ENCODE measurements around the gene FLNA. TPM values are rescaled to one million over a fixed set of nuclear protein-coding genes. Genes with fewer than 3 reads are reported as not detected.
"Not testable (repeated sequence)": the region's sequence is repeated elsewhere in the genome, so short reads cannot be mapped to it uniquely, and the experiment has no call there.

The FLNA gene
- total RNA-seq, 2 donors from 2014 or later, result 574 to 727 TPM

DNA sequence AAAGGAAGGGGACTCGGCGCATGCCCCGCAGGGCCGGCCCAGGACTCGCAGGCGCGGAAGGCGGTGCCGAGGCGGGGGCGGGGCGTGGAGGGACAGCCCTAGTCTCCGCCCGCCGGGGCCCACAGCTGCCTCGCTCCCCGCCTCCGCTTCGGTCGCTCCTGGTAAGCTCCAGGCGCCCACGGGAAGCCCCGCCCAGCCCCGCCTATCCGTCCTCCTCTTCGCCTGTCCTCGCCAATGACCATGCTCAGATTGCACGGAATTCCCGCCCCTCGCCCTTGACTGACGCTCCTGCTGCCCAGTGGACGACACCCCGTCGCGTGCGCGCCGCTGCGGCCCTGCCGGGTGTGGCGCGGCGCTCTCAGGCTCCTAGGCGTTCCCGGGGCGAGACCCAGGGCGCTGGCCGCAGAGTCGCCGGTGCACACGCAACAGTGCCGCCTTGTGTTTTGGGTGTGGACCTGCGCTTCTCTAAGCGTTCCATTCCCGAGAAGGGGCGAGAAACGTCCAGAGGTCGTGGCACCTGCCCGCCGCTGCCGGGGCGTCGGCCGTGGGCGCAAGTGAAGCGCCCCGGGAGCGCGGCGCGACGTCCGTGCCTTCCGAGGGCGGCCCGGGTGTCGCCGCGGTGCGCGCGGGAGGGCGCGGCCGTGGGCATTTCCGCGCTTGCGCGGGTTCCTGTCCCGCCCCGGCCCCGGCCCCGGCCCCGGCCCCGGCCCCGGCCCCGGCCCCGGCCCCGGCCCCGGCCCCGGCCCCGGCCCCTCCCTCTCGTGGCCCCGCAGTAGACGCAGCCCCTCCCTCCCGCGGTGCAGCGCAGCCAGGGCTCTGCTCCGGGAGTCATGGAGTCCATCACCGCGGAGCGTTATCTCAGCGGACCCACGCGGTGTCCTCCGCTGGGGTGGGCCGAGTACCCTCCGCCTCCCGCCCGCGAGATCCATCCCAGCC lies 15.6 kb upstream of the FLNA start:
- not testable (repeated sequence) for H3K9me3 Mint-ChIP-seq; H3K4me3 Mint-ChIP-seq; H3K27me3 Mint-ChIP-seq; H3K27ac Mint-ChIP-seq; H3K4me1 Mint-ChIP-seq (ENCODE audit: low read depth in 2 of 2); H3K36me3 Mint-ChIP-seq; DNase-seq (ENCODE audit: low spot score)
- peak; percentile 85 to 88 for ATAC-seq

DNA sequence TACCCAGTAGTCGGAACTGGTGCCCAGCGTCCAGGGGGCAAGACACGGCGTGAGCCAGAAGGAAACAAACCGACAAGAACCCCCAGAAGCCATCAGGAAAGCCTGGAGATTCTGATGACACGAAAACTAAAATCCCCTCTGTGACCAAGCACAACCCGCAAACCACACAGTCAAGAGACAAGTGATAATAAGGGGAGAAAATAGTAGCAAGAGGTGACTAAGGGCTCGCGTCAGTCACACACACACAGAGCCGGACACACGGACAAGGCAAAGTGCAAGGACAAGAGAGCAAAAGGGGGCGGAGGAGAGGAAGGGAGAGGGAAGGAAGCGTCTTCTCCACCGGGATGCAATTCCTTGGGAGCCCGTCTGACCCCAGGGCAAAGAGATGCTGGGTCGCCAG lies 14.2 kb upstream of the FLNA start:
- not testable (repeated sequence) for DNase-seq (ENCODE audit: low spot score); H3K27me3 Mint-ChIP-seq; H3K4me1 Mint-ChIP-seq (ENCODE audit: low read depth in 2 of 2); H3K36me3 Mint-ChIP-seq; H3K4me3 Mint-ChIP-seq; H3K9me3 Mint-ChIP-seq; H3K27ac Mint-ChIP-seq
- peak; percentile 53 to 66 for ATAC-seq

DNA sequence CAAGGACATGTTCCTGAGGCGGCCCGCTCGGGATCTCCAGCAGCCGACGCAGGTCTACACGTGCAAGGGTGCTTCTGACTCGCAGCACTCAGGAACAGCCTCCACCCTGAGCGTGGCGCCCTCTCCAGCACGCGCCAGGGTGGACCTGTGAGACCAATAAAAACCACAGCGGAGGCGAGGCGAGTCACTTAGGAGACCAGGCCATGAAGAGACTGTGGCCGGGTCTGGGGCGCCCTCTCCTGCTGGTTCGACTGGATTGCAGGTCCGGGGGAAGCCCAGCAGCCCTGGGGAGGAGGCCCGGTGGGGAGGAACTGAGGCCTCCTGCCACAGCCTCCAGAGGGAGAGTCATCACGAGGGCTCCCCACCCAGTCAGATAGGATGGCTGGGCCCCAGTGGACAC lies 13.7 kb upstream of the FLNA start:
- DNase-seq (ENCODE audit: low spot score); H3K27me3 Mint-ChIP-seq; H3K9me3 Mint-ChIP-seq; H3K36me3 Mint-ChIP-seq; H3K4me3 Mint-ChIP-seq; H3K27ac Mint-ChIP-seq: not testable (repeated sequence)
- ATAC-seq, result peak; percentile 64 to 71
- H3K4me1 Mint-ChIP-seq (ENCODE audit: low read depth in 2 of 2), result peaks cover 0 to 10% of the 10 kb centered on the region in 2 donors

DNA sequence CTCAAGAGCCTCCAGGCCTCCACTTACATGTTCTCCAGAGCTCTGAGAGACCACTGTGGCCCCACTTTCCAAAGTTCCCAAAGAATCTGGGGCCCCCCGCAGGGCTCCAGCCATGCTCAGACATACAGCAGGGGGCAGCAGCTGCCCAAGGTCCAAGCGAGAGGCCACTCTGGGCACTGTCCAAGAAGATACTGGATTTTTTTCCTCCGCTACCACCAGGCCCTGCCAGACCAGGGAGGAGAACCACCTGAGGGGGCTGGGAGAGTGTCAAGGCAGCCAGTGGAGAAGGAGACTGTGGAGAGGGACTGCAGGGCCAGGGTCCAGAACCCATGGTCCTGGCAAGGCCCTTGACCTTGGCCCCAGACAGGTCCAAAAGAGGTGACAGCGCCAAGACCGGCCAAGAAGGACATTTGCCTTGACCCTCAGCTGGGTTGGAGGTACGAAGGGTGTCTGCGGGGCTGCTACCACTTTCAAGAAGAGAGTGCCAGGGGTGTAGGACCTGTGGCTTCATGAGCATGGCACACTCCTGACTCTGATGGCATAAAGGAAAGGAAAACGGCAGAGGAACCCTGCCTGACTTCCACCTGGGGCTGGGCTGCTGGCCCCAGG lies 10.0 kb upstream of the FLNA start:
- Mint-ChIP-seq H3K4me1 (ENCODE audit: low read depth in 2 of 2) (peaks cover 5 to 24% of the 10 kb centered on the region in 2 donors), H3K4me3 (no peak overlapping the region), H3K36me3 (no peaks in the 10 kb centered on the region), H3K27ac (no peak overlapping the region), H3K27me3 (no peaks in the 10 kb centered on the region), H3K9me3 (no peaks in the 10 kb centered on the region)
- DNase-seq (ENCODE audit: low spot score), result no peak
- no peak for ATAC-seq

- H3K4me1 Mint-ChIP-seq (ENCODE audit: low read depth in 2 of 2), result peaks cover 5 to 24% of the 10 kb centered on the region in 2 donors
- H3K4me3 Mint-ChIP-seq, result no peak overlapping the region
- no peak overlapping the region for H3K27ac Mint-ChIP-seq
- no peaks in the 10 kb centered on the region for H3K9me3 Mint-ChIP-seq
- no peaks in the 10 kb centered on the region for H3K27me3 Mint-ChIP-seq
- no peak for ATAC-seq
- H3K36me3 Mint-ChIP-seq, result no peaks in the 10 kb centered on the region
- no peak for DNase-seq (ENCODE audit: low spot score)
Observed at GRCh38 chrX:154383359-154384283, 9.2 kb upstream of the FLNA start.

- ATAC-seq, result no peak
- Mint-ChIP-seq H3K4me1 (ENCODE audit: low read depth in 2 of 2) (peaks cover 5 to 24% of the 10 kb centered on the region in 2 donors), H3K27ac (no peak overlapping the region), H3K36me3 (no peaks in the 10 kb centered on the region), H3K9me3 (no peaks in the 10 kb centered on the region), H3K27me3 (no peaks in the 10 kb centered on the region), H3K4me3 (no peak overlapping the region)
- no peak for DNase-seq (ENCODE audit: low spot score)
Observed at GRCh38 chrX:154382483-154383069, 8.1 kb upstream of the FLNA start.

- ATAC-seq (no peak), DNase-seq (ENCODE audit: low spot score) (no peak)
- H3K36me3 Mint-ChIP-seq, result no peaks in the 10 kb centered on the region
- H3K27ac Mint-ChIP-seq, result peak overlapping the region in 1 of 2 donors; percentile 86
- no peaks in the 10 kb centered on the region for H3K9me3 Mint-ChIP-seq
- no peaks in the 10 kb centered on the region for H3K27me3 Mint-ChIP-seq
- H3K4me1 Mint-ChIP-seq (ENCODE audit: low read depth in 2 of 2), result peaks cover 5 to 26% of the 10 kb centered on the region in 2 donors
- peak overlapping the region; percentile 83 for H3K4me3 Mint-ChIP-seq
Observed at GRCh38 chrX:154381271-154381670, 6.8 kb upstream of the FLNA start.

- DNase-seq (ENCODE audit: low spot score) (no peak), ATAC-seq (no peak)
- no peaks in the 10 kb centered on the region for H3K27me3 Mint-ChIP-seq
- H3K36me3 Mint-ChIP-seq, result no peaks in the 10 kb centered on the region
- peak overlapping the region; percentile 79 to 86 for H3K27ac Mint-ChIP-seq
- peaks cover 5 to 26% of the 10 kb centered on the region in 2 donors for H3K4me1 Mint-ChIP-seq (ENCODE audit: low read depth in 2 of 2)
- peak overlapping the region; percentile 83 for H3K4me3 Mint-ChIP-seq
- no peaks in the 10 kb centered on the region for H3K9me3 Mint-ChIP-seq
Observed at GRCh38 chrX:154380787-154381186, 6.4 kb upstream of the FLNA start.

GRCh38 chrX:154380153-154380552 lies 5.7 kb upstream of the FLNA start:
- no peak for ATAC-seq

DNA sequence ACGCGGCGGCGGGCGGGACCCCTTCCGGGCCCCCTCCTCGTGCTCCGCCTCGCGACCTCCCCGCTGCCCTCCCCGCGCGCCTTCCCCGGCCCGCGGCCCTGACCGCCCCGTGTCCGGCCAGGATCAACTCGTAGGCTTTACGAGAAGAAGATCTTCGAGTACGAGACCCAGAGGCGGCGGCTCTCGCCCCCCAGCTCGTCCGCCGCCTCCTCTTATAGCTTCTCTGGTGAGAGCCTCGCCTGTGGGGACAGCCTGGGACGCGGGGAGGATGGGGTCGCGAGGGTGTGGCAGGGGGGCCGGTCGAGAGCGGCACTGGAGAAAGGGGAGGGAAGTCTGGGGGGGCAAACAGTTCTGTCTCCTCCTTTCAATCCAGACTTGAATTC lies 5.1 kb upstream of the FLNA start:
- no peak for ATAC-seq

More at GRCh38 chrX:154380153-154380552, 5.7 kb upstream of the FLNA start:
- Mint-ChIP-seq H3K27ac (peak overlapping the region; percentile 79 to 86), H3K4me3 (peak overlapping the region; percentile 83), H3K27me3 (no peaks in the 10 kb centered on the region), H3K36me3 (no peaks in the 10 kb centered on the region), H3K4me1 (ENCODE audit: low read depth in 2 of 2) (peaks cover 5 to 26% of the 10 kb centered on the region in 2 donors), H3K9me3 (no peaks in the 10 kb centered on the region)
- DNase-seq (ENCODE audit: low spot score), result no peak

GRCh38 chrX:154378799-154379568 lies 4.5 kb upstream of the FLNA start, which contains the start of gene EMD:
Gene EMD, plus strand, starts transcription at chrX:154379295. Its CDS starts 190 bp downstream, at chrX:154379485.
- no peaks in the 10 kb centered on the region for H3K9me3 Mint-ChIP-seq
- H3K4me1 Mint-ChIP-seq (ENCODE audit: low read depth in 2 of 2), result peaks cover 5 to 23% of the 10 kb centered on the region in 2 donors
- H3K36me3 Mint-ChIP-seq, result no peaks in the 10 kb centered on the region
- peak within 1 kb of the TSS; percentile 83 for H3K4me3 Mint-ChIP-seq
- DNase-seq (ENCODE audit: low spot score) (peak; percentile 98), ATAC-seq (peak; percentile 91 to 92)
- peak within 1 kb of the TSS; percentile 79 to 86 for H3K27ac Mint-ChIP-seq
- H3K27me3 Mint-ChIP-seq, result no peaks in the 10 kb centered on the region

More for the DNA sequence above, 5.1 kb upstream of the FLNA start:
- Mint-ChIP-seq H3K36me3 (no peaks in the 10 kb centered on the region), H3K4me1 (ENCODE audit: low read depth in 2 of 2) (peaks cover 5 to 27% of the 10 kb centered on the region in 2 donors), H3K9me3 (no peaks in the 10 kb centered on the region), H3K4me3 (peak overlapping the region; percentile 83), H3K27ac (peak overlapping the region; percentile 79 to 86), H3K27me3 (no peaks in the 10 kb centered on the region)
- no peak for DNase-seq (ENCODE audit: low spot score)

DNA sequence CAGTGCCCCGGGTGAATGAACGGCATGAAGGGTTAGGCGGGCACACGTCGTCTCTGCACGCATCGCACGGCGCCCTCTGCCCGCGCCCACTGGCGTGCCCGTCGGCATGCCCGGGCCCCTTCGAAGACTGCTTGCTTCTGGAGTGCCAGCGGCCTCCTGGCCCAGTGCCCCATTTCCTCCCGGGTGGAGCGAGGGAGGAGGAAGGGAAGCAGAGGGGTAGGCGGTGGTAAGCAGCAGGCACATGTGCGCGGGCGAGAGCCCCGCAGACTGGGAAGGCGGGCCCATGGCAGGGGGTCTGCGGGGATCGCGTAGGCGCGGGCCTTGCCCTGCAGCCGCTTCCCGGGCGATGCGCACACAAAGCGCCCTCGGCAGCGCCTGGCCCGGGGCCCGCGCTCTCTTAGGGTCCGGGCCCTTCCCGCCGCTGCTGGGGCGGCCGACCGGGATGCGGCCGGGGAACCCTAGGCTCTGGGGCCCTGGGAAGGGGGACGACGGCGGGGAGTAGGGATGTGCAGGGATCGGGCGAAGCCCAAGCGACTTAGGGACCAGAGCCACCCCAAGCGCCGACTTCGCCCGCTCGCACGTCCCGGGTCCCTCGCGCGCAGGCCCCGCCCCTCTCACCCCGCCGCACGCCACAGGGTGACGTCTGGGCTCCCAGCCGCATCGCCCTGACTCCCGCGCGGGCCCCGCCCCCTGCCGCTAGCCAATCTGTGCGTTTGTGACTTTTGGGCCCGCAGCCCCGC lies 3.8 kb upstream of the FLNA start:
- ATAC-seq, result peak in 1 of 2 donors; percentile 0
- Mint-ChIP-seq H3K9me3 (no peaks in the 10 kb centered on the region), H3K36me3 (no peaks in the 10 kb centered on the region), H3K27me3 (no peaks in the 10 kb centered on the region), H3K27ac (peak overlapping the region in 1 of 2 donors; percentile 79), H3K4me3 (peak overlapping the region; percentile 83), H3K4me1 (ENCODE audit: low read depth in 2 of 2) (peaks cover 5 to 19% of the 10 kb centered on the region in 2 donors)
- no peak for DNase-seq (ENCODE audit: low spot score)
